ENCODE measurements around the gene STX8.

- TF ChIP-seq POLR2AphosphoS5 (IDR thresholded peaks at IDR 0.05; ENCODE audit: low read depth, low read length) (no peak), TAF1 (IDR thresholded peaks at IDR 0.05; ENCODE audit: borderline replicate concordance, low read depth, low read length) (no peak)
These were observed 169.5 kb downstream of the STX8 start for GRCh38 chr17:9406046-9406606.

Measured in GM12892 (cell line).